DOHH2 (cell line): ENCODE measurements around the gene TBC1D20.
"Not testable (repeated sequence)": the region's sequence is repeated elsewhere in the genome, so short reads cannot be mapped to it uniquely, and the experiment has no call there.

ENCODE experiments used
- CTCF ChIP-seq: fragments of 200-600 bp; sonication (generic); IDR thresholded peaks from one replicate; pipeline ENCODE4 v1.5.1; 2014; ENCODE audit warnings: antibody characterized with exemption, mild to moderate bottlenecking, low read depth, low read length; ENCODE audit not compliant: poor library complexity, severe bottlenecking
- EZH2phosphoT487 ChIP-seq: fragments of 200-600 bp; sonication (generic); IDR thresholded peaks from 2 replicates; pipeline ENCODE4 v1.6.1; 2017; ENCODE audit warnings: borderline replicate concordance, mild to moderate bottlenecking, antibody characterized with exemption, low read length, moderate library complexity, mixed read lengths

GRCh38 chr20:508364-508787 lies 46.0 kb upstream of the TBC1D20 start:
- not testable (repeated sequence) for TF ChIP-seq CTCF, EZH2phosphoT487
